ENCODE results near the gene ADAMTS9. TPM values are rescaled to one million over a fixed set of nuclear protein-coding genes. Genes with fewer than 3 reads are reported as not detected.

The ADAMTS9 gene
- total RNA-seq, 1 donor from 2014 or later, result 4.3 TPM

GRCh38 chr3:64530434-64531049 lies 157.3 kb downstream of the ADAMTS9 start:
- peak; percentile 49 for ATAC-seq

GRCh38 chr3:64523324-64523723 lies 164.5 kb downstream of the ADAMTS9 start:
- ATAC-seq, result no peak

- no peak for ATAC-seq
Observed at GRCh38 chr3:64520334-64520733, 167.5 kb downstream of the ADAMTS9 start.

- ATAC-seq, result peak; percentile 65
Observed at GRCh38 chr3:64518950-64519349, 168.8 kb downstream of the ADAMTS9 start.

- peak; percentile 97 for ATAC-seq
Observed at GRCh38 chr3:64518496-64518895, 169.3 kb downstream of the ADAMTS9 start.

GRCh38 chr3:64514889-64515288 lies 172.9 kb downstream of the ADAMTS9 start:
- ATAC-seq, result no peak

GRCh38 chr3:64509206-64509605 lies 178.6 kb downstream of the ADAMTS9 start:
- no peak for ATAC-seq

- ATAC-seq, result peak; percentile 74
Observed at GRCh38 chr3:64508140-64508539, 179.7 kb downstream of the ADAMTS9 start.

GRCh38 chr3:64506255-64506654 lies 181.5 kb downstream of the ADAMTS9 start:
- ATAC-seq, result no peak

- ATAC-seq, result no peak
Observed at GRCh38 chr3:64505419-64505818, 182.4 kb downstream of the ADAMTS9 start.

GRCh38 chr3:64502284-64502683 lies 185.5 kb downstream of the ADAMTS9 start:
- no peak for ATAC-seq

GRCh38 chr3:64501298-64501906 lies 186.4 kb downstream of the ADAMTS9 start:
- ATAC-seq, result no peak

- no peak for ATAC-seq
Observed at GRCh38 chr3:64496786-64497490, 190.9 kb downstream of the ADAMTS9 start.

GRCh38 chr3:64495781-64496334 lies 191.9 kb downstream of the ADAMTS9 start:
- no peak for ATAC-seq

GRCh38 chr3:64495121-64495780 lies 192.5 kb downstream of the ADAMTS9 start:
- ATAC-seq, result no peak

GRCh38 chr3:64494526-64494925 lies 193.3 kb downstream of the ADAMTS9 start:
- no peak for ATAC-seq

GRCh38 chr3:64493149-64493548 lies 194.7 kb downstream of the ADAMTS9 start:
- no peak for ATAC-seq

GRCh38 chr3:64491843-64492242 lies 196.0 kb downstream of the ADAMTS9 start:
- no peak for ATAC-seq

GRCh38 chr3:64490180-64490724 lies 197.5 kb downstream of the ADAMTS9 start:
- no peak for ATAC-seq

GRCh38 chr3:64489361-64490044 lies 198.3 kb downstream of the ADAMTS9 start:
- peak; percentile 75 for ATAC-seq

GRCh38 chr3:64488939-64489338 lies 198.9 kb downstream of the ADAMTS9 start:
- ATAC-seq, result no peak

Measured in esophagus mucosa (tissue), 1 donor.